Measurements from ENCODE around the gene EIF4B. TPM values are rescaled to one million over a fixed set of nuclear protein-coding genes. Genes with fewer than 3 reads are reported as not detected.
A peak's percentile ranks its signal among the peaks of the same experiment; 100 is the strongest.

EIF4B gene, protein sequence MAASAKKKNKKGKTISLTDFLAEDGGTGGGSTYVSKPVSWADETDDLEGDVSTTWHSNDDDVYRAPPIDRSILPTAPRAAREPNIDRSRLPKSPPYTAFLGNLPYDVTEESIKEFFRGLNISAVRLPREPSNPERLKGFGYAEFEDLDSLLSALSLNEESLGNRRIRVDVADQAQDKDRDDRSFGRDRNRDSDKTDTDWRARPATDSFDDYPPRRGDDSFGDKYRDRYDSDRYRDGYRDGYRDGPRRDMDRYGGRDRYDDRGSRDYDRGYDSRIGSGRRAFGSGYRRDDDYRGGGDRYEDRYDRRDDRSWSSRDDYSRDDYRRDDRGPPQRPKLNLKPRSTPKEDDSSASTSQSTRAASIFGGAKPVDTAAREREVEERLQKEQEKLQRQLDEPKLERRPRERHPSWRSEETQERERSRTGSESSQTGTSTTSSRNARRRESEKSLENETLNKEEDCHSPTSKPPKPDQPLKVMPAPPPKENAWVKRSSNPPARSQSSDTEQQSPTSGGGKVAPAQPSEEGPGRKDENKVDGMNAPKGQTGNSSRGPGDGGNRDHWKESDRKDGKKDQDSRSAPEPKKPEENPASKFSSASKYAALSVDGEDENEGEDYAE
- total RNA-seq = 436 TPM
- long read RNA-seq, full-length matches to known transcripts = 404 of 520 reads
- long read RNA-seq, partial matches to known transcripts = 52 of 520 reads
- long read RNA-seq, other reads (novel, unspliced or antisense) = 64 of 520 reads

DNA sequence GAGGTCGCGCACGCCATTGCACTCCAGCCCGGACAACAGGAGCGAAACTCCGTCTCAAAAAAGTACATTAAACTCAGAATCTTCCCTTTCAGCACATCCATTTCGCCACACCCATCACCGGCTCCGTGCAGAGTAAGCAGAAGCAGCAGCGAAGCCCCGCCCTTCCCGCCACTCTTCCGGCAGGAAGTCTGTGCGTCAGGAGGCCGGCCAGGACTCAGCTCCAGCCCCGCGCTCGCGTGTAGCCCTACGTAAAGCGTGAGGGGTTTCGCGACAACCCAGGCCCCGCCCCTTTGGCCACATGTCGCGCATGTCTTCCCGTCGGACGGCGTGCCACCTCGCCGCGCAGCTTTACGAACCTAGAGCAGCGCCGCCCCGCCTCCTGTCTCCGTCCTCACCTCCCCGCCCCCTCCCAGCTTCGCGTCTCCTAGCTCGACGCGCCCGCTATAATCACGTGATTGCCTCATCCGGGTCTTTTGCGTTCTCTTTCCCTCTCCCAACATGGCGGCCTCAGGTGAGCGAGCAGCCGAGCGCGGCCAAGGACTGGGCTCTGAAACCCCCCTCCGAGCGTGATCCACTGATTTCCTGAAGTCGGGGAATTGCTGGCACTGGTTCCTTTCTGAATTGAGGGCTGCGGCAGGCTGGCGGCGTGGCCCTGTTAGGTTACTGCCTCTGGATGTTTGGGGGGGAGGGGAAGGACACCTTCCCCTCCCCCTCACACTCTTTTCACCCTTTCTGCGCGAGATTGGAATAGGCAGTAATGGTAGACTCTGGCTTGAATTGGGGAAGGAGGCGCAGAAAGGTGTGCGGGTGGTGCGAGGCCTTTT is at the start of gene EIF4B:
TSS of gene EIF4B (plus strand) at position 471 of the 824 bp plus-strand sequence. CDS start at position 499, 28 bp downstream.
- intact Hi-C loops (cut with DNase I) = no loop called here
- Histone ChIP-seq H3K36me3 (peaks cover 5% of the 10 kb centered on the region), H3K27me3 (no peaks in the 10 kb centered on the region), H3K27ac (peak within 1 kb of the TSS; percentile 80), H3K9me3 (no peaks in the 10 kb centered on the region), H3K4me1 (peaks cover 39% of the 10 kb centered on the region), H3K4me3 (peak within 1 kb of the TSS; percentile 91)
- ATAC-seq (peak; percentile 99), DNase-seq (peak; percentile 100)
- TF ChIP-seq, protein P1, sequence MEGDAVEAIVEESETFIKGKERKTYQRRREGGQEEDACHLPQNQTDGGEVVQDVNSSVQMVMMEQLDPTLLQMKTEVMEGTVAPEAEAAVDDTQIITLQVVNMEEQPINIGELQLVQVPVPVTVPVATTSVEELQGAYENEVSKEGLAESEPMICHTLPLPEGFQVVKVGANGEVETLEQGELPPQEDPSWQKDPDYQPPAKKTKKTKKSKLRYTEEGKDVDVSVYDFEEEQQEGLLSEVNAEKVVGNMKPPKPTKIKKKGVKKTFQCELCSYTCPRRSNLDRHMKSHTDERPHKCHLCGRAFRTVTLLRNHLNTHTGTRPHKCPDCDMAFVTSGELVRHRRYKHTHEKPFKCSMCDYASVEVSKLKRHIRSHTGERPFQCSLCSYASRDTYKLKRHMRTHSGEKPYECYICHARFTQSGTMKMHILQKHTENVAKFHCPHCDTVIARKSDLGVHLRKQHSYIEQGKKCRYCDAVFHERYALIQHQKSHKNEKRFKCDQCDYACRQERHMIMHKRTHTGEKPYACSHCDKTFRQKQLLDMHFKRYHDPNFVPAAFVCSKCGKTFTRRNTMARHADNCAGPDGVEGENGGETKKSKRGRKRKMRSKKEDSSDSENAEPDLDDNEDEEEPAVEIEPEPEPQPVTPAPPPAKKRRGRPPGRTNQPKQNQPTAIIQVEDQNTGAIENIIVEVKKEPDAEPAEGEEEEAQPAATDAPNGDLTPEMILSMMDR (IDR thresholded peaks at IDR 0.05) = no peak

DNA sequence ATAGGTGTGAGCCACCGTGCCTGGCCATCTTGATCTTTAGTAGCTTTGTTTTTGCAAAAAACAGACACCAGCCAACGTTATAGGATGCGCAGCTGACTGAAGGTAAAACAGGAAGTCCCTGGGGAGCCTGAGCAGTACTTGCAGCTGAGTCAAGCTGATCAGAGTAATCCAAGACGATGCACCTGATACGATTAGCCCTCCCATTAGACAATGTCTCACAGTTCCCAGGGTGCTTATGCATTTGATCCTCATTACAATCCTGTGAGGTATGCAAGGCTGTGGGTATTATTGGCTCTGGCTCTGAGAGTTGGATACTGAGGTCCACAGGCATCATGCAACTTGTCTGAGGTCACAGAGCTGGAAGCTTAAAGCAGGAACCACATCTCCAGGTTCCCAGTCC is 49.3 kb upstream of the EIF4B start:
- intact Hi-C loops (cut with DNase I) = no loop called here
- Histone ChIP-seq H3K4me3 (no peak overlapping the region), H3K9me3 (no peaks in the 10 kb centered on the region), H3K27ac (no peak overlapping the region), H3K27me3 (no peaks in the 10 kb centered on the region), H3K36me3 (no peaks in the 10 kb centered on the region), H3K4me1 (no peaks in the 10 kb centered on the region)
- ATAC-seq = no peak
- DNase-seq = no peak
- TF ChIP-seq, protein P1 (IDR thresholded peaks at IDR 0.05) = no peak

DNA sequence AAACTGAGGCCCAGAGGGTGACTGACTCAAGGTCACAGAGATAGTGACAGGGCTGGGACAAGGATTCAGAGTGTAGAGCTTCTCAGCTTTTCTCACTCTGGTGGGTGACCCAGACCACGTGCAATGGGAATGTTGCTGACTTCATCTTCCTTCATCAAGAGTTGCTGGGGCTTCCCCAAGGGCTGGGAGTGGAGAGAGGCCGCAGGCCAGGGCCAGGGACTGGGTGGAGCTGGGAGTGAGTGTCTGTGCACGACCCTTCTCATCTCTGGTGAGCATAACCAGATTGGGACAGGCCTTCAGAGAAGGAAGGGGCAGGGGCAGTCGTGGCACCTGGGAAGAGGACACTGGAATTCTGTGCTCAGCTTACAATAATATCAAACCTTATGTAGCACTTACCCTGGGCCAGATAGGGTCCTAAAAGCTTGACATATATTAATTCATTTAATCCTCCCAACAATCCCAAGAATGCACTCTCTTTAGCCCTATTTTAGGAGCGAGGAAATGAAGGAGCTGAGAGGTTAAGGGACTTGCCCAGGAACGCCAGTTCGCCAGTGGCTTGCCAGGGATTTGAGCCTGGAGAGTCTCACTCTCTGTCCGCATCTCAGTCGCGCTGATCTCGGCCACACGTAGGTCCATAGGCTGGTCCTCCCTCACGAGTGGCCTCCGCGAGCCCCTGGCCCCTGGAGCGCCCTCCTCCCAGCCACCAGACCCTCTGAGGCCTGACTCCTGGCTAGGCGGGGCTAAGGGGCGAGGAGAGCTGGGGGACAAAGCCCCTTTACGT is 41.5 kb upstream of the EIF4B start:
- DNase-seq = no peak
- TF ChIP-seq, protein P1 (IDR thresholded peaks at IDR 0.05) = no peak
- H3K9me3 ChIP-seq = no peaks in the 10 kb centered on the region
- peak; percentile 26 for ATAC-seq
- peak overlapping the region; percentile 14 for H3K4me3 ChIP-seq
- H3K27me3 ChIP-seq = peaks cover 16% of the 10 kb centered on the region
- H3K27ac ChIP-seq = no peak overlapping the region
- intact Hi-C loops (cut with DNase I) = no loop called here
- no peaks in the 10 kb centered on the region for H3K4me1 ChIP-seq
- H3K36me3 ChIP-seq = no peaks in the 10 kb centered on the region

DNA sequence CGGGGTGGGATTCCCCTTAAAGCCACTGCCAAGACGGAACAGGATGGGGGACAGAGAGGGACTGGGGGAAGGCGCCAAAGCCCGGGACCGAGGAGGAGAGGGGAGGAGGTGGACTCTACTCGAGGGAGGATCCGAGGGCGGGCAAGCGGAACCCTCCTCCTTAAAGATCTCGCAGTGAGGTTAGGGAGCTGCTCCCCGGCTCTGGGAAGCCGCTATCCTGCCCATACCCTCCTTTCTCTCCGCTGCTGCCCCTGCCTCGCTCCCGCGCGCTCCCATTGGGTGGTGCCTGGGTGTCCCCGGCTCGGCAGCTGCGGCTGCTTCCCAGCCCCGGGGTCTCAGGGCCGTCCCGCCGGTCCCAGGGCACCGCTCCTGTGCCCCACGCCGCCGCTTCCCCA is 40.9 kb upstream of the EIF4B start:
- no peak for DNase-seq

More for the DNA sequence above, 40.9 kb upstream of the EIF4B start:
- intact Hi-C loops (cut with DNase I) = no loop called here
- Histone ChIP-seq H3K4me1 (no peaks in the 10 kb centered on the region), H3K27me3 (peaks cover 16% of the 10 kb centered on the region), H3K27ac (no peak overlapping the region), H3K9me3 (no peaks in the 10 kb centered on the region), H3K4me3 (peak overlapping the region; percentile 14), H3K36me3 (no peaks in the 10 kb centered on the region)
- TF ChIP-seq, protein P1 (IDR thresholded peaks at IDR 0.05) = no peak
- ATAC-seq = peak; percentile 43

All from upper lobe of right lung (tissue), 1 donor.